IPS-NIHi7 (cell line): ENCODE measurements around the gene RTN4.

Experiments used
- DNase-seq: peaks from one replicate; pipeline ENCODE4 v3.0.0; 2012; ENCODE audit warnings: mixed read lengths; ENCODE audit errors: extremely low spot score

RTN4 gene

DNA sequence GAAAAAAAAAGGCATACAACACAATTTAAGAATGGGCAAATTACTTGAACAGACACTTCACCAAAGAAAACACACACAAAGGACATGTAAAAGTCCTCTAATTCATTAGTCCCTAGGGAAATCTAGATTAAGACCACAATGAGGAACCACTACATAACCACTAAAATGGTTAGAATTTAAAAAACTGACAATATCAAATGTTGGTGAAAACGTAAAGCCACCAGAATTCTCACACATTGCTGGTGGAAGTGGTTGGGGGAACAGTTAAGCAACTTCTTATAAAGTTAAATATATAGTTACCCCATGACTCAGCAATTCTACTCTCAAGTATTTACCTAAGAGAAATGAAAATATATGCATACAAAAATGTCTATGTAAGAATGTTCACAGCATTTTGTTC lies 11.8 kb downstream of the RTN4 start:
- DNase-seq = no peak

GRCh38 chr2:55035716-55036115 lies 14.5 kb downstream of the RTN4 start:
- no peak for DNase-seq

DNA sequence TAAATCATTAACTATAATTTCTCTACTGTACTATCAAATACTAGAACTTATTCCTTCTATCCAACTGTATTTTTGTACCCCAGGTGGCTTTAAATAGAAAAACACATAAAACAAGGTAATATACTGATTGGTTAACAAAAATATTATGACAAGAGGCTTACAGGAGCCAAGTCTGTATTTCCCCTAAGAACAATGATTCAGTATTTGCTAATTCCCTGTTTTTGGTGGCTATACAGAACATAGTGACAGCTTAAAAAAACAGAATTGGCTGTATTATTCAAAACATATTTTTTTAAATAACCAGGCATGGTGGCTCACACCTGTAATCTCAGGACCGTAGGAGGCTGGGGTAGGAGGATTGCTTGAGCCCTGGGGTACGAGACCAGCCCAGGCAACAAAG lies 16.3 kb downstream of the RTN4 start:
- no peak for DNase-seq

GRCh38 chr2:55033076-55033742 lies 17.0 kb downstream of the RTN4 start:
- DNase-seq = no peak

GRCh38 chr2:55031505-55031904 lies 18.7 kb downstream of the RTN4 start:
- no peak for DNase-seq

- DNase-seq = no peak
Observed at GRCh38 chr2:55030766-55031165, 19.5 kb downstream of the RTN4 start.

DNA sequence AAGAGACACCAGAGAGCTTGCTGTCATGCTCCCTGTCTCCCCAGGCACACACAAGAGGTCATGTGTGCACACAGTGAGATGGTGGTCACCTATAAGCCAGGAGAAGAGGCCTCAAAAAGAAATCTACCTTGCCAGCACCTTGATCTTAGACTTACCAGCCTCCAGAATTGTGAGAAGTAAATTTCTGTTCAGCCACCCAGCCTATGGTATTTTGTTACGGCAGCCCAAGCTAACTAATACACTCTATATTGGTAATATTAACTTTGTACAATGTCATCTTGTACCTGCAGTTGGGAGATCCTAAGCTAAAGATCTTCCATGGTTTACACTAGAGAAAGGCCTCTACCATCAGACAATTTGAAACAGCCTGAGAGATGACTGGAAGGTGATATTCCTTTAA lies 21.2 kb downstream of the RTN4 start:
- no peak for DNase-seq

GRCh38 chr2:55027226-55027625 lies 23.0 kb downstream of the RTN4 start:
- no peak for DNase-seq

DNA sequence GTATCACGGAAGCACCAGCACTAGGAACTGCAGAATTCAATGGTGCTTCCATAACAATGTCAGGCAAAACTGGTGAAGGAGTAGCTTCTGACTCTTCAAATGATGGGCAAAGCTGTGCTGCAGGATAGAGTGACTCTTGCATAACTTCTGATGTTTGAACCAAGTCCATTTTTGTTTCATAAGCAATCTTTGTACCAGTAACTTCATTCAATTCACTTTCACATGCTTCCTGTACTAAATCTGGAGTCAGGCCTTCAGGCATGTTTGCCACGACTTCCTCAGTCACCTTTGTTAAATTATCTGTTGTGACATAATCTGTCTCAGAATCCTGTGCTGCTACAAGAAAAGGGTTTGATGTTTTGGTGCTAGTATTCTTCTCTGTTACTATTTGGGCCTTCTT lies 24.0 kb downstream of the RTN4 start:
- DNase-seq = no peak

- no peak for DNase-seq
Observed at GRCh38 chr2:55025627-55026026, 24.6 kb downstream of the RTN4 start.

DNA sequence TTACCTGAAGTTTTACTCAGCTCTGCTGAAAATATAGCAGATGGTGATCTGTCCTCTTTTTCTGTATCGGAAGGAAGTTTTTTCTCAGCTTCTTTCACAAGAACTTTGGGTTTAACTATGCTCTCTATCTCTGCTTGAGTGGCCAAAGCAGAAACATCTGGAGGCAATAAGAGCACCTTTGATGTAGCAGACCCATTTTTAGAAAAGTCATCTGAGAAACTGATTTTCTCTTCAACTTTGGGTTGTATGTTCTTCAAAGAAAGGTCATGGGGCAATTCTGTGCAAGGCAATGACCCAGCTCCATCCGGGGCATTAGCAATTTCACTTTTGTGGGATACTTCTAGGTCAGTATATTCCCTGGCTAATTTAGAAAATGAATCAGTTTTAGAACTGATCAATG lies 25.2 kb downstream of the RTN4 start:
- no peak for DNase-seq

DNA sequence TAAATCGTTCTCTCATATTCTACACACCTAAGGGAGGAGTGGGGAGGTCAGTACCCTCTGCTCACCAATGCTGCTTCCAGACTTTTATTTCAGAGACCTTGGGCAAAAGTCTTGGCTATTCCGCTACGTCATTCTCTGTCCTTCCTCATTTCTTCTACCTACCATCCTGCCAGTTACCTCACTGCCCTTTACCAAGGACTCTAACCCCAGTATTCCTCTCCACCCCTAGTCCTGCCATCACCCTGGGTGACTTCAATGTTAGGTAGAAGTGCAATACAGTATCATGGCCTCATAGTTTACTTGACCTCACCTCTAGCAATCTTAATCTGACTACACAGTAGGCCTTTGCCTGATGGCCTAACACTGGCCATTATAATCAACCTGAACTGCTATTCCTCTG lies 27.8 kb downstream of the RTN4 start:
- no peak for DNase-seq

GRCh38 chr2:55019526-55020258 lies 30.6 kb downstream of the RTN4 start:
- DNase-seq = no peak

DNA sequence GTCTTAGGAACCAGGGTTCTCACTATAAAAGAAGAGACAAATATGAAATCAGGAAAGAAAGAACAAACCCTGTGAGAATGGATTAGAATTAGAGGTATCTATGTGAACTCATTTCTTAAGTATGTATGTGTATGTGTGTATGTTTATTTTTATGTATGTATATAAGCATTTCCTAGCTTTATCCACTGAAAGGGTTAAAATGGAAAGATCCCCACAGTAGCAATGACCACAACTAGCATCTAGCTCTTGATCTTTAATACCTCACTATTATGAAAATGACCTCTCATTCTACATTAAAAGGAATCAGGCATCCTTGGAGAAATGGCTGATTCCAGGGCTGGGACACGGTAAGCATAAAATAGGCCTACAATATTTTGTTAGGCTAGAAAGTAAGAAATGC lies 31.6 kb downstream of the RTN4 start:
- no peak for DNase-seq

- no peak for DNase-seq
Observed at GRCh38 chr2:55017880-55018279, 32.4 kb downstream of the RTN4 start.

DNA sequence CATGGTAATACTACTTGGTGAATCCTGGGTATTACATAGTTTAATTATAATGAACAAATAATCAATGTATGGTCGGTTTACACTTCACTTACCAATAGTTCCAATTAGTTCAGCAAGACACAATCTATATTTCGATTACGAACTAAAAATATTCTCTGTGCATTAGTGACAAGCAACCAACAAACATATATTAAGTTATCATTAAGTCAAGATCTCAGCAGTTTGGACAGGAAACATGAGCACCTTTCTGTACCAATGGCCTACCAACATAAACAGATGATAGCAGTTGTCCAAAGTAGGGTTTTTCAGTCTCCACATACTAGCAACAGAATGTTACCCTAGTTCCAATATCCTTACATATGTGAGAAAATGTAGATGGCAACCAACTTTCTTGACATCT lies 32.8 kb downstream of the RTN4 start:
- no peak for DNase-seq

DNA sequence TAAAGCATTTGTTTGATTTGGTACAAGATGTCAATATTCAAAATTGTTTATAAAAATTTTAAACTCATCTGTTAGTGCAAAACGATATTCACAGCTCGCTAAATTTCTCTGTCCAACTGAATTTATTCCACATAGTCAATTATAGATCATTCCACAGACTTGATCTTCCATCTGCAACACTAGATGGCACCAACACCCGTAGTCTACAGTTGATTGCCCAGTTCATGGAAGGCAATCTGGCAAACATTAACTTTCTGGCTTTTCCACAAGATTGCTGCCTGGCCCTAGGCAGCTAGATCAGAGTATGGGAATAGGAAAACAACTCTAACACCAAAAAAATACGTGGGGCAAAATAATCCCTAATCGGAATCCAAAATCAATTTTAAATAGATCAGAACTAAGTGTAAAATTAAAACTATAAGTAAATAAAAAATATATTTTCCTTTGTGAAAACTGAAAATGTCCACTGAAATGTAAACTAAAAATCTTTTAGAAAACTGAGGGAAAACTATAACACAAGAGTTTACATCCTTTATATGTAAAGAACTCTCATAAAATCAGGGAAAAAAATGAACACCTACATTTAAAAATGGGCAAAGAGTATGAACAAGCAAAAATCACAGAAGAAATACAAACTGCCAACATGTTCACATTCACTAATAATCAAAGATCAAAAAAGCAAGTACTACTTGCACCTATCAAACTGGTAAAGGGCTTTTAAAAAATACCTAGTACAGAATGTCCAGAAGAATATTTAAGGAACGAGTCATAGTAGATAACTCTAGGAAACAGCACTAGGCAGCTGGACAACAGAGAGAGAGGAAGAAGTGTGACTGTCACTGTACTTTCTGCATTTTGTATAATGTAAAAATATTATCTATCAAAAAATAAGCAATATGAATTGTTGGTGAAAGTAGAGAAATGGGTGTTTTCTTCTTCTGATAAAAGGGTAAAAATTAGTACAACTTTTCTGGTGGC lies 35.0 kb downstream of the RTN4 start:
- peak; percentile 52 for DNase-seq

DNA sequence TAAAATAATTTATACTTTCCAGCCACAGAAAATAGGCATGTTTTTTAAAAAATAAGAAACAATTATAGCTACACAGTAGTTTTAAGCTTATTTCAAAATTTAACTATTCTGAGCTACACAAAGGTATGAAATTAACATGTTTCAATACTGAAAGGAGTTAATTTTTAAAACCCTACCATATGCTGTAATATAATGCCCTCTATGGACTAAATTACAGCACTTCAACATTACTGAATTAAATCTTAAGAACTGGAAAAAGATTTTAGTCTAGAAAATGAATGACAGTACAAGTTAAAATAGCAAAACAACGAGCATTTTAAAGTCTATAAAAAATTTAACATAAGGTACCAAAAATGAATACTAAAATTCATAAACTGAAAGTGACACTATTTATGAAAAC lies 36.3 kb downstream of the RTN4 start:
- DNase-seq = no peak

DNA sequence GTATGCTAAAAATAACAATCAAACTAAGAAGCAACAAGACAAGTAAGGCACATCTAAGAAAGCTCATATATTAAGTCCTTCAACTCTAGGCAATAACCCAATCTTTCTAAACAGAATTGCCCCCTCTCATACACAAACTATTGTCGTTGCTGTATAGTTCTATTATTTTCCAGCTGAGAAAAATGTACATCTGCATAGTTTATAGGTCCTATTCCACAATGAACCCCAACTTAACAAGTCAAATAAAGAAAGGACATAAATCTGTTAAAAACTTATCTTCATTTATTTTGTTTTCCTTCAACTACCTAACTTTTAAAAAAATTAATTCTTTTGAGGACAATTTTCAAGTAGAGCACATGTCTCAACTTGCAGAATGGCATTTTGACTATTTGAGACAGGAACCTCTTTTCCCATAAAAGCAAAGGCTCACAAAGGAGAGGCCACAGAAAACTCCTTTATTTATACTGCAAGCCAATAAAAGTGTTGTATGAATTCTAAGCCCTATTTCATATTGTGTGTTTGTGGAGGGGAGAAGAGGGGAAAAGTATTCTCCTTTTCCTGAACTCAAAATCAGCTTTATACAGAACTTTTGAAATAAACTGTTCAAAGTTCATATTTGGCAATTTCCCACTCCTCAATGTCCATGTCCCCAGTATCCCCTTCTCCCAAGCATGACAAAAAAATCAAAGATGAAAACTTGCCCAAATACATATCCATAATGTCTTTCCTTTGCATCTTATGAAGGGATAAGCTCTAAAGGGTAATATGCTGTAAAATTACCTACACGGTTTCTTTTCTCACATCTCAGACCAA lies 37.4 kb downstream of the RTN4 start:
- no peak for DNase-seq

DNA sequence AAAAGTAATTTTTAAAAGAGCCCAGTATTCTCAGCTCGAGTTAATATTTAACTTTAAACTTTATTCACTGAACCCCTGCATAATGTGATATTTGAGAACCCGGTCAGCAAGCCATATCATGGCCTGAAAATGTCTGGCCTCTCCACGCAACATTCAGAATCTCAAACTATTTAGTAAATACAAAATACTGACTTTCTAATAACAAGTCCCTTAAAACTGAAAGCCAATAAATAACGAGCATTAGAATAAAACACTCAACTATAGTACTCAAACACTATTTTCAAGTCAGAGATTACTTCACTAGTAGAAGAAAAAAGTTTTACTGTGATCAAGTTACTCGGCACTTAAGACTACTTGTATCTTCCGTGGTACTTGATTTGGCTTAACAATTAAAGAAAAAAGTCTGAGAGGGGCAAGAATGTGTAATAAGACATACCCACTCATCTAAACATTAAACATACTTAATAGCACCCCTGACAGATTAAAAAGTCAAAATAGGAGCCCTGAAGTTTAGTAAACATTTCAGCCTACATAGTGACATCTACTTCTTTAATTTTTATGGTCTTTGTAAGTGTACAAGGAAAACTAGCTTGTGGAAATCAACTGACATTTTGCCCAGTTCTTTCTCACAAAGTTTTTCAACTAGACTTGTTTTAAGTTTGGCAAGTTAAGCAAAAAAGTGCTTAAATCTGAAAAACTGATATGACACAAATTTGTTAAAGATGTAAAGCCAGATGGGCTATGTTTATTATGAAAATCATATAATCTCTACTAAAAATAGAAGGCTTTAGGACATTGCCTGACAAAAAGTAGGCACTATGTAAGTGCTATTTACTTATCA lies 38.2 kb downstream of the RTN4 start:
- no peak for DNase-seq

DNA sequence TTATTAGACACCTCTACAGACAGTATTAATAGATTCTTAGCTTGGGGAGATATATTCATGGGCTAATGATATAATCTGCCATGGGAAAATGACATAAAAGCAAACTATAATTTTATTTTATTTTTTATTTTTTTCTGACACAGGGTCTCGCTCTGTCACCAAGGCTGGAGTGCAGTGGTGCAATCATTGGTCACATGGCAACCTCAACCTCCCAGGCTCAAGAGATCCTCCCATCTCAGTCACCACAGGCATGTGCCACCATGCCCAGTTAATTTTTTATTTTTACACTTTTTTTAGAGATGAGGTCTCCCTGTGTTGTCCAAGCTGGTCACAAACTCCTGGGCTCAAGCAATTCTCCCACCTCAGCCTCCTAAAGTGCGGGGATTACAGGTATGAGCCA lies 39.3 kb downstream of the RTN4 start:
- no peak for DNase-seq
